Hindlimb muscle (tissue), 1 donor: ENCODE data around the gene INCENP. TPM values are rescaled to one million over a fixed set of nuclear protein-coding genes. Genes with fewer than 3 reads are reported as not detected.
"Not testable (repeated sequence)": the region's sequence is repeated elsewhere in the genome, so short reads cannot be mapped to it uniquely, and the experiment has no call there.

ENCODE experiments used
- DNase-seq: peaks from one replicate; pipeline ENCODE4 v3.0.0-alpha.2; 2013
- polyA plus RNA-seq: library from polyadenylated mRNA; unstranded; fragments of 120-200 nt; gene quantifications from one replicate; pipeline ENCODE4 v1.2.1, GENCODE V29; 2013; ENCODE audit not compliant: insufficient read length

INCENP gene
- 18.2 TPM for polyA plus RNA-seq

- DNase-seq = peak; percentile 98
These were observed at the start of gene INCENP for GRCh38 chr11:62123669-62124185. Gene INCENP, plus strand, starts transcription at chr11:62124011. Its CDS starts 4,151 bp downstream, at chr11:62128162.

- DNase-seq = no peak
These were observed 48.4 kb upstream of the INCENP start for GRCh38 chr11:62075438-62075837.

- no peak for DNase-seq
These were observed 46.7 kb upstream of the INCENP start for GRCh38 chr11:62077132-62077531.

- peak; percentile 69 for DNase-seq
These were observed 42.2 kb upstream of the INCENP start for GRCh38 chr11:62081378-62082291.

- DNase-seq = no peak
These were observed 41.5 kb upstream of the INCENP start for GRCh38 chr11:62082292-62082657.

GRCh38 chr11:62084801-62085200 lies 39.0 kb upstream of the INCENP start:
- DNase-seq = not testable (repeated sequence)

- no peak for DNase-seq
These were observed 36.1 kb upstream of the INCENP start for GRCh38 chr11:62087694-62088093.

GRCh38 chr11:62088331-62088933 lies 35.4 kb upstream of the INCENP start:
- DNase-seq = no peak

GRCh38 chr11:62103141-62103540 lies 20.7 kb upstream of the INCENP start:
- no peak for DNase-seq

- DNase-seq = no peak
These were observed 19.8 kb upstream of the INCENP start for GRCh38 chr11:62103986-62104385.

GRCh38 chr11:62104816-62105653 lies 18.8 kb upstream of the INCENP start:
- peak; percentile 53 for DNase-seq

GRCh38 chr11:62105667-62106191 lies 18.1 kb upstream of the INCENP start:
- no peak for DNase-seq

- DNase-seq = peak; percentile 54
These were observed 15.6 kb upstream of the INCENP start for GRCh38 chr11:62108017-62108750.

GRCh38 chr11:62108971-62109404 lies 14.8 kb upstream of the INCENP start:
- DNase-seq = no peak

- no peak for DNase-seq
These were observed 8.6 kb upstream of the INCENP start for GRCh38 chr11:62115085-62115694.

GRCh38 chr11:62116451-62116850 lies 7.4 kb upstream of the INCENP start:
- DNase-seq = no peak

GRCh38 chr11:62119569-62119968 lies 4.2 kb upstream of the INCENP start:
- DNase-seq = no peak

- DNase-seq = no peak
These were observed 3.8 kb upstream of the INCENP start for GRCh38 chr11:62120001-62120400.

- DNase-seq = no peak
These were observed 3.4 kb upstream of the INCENP start for GRCh38 chr11:62120431-62120830.

GRCh38 chr11:62122076-62122475 lies 1.7 kb upstream of the INCENP start:
- no peak for DNase-seq
